GM12878 (cell line): ENCODE results near the gene CACNA2D2. TPM values are rescaled to one million over a fixed set of nuclear protein-coding genes. Genes with fewer than 3 reads are reported as not detected.

ENCODE experiments used
- BCL11A ChIP-seq: IDR thresholded peaks from 2 replicates; pipeline ENCODE4 v1.6.1; 2011; ENCODE audit warnings: low read depth, low read length
- CREB1 ChIP-seq: IDR thresholded peaks from 2 replicates; pipeline ENCODE4 v1.6.1; 2012; ENCODE audit warnings: low read depth, mild to moderate bottlenecking, inconsistent platforms
- CTCF ChIP-seq, 3 experiments: IDR thresholded peaks in 2 of 3; conservative IDR thresholded peaks in 1 of 3; 2 replicates each; pipeline ENCODE4 v1.5.1; 2011; ENCODE audit warnings: low read depth in 3 of 3, low read length in 3 of 3, mild to moderate bottlenecking in 3 of 3, control low read depth in 2 of 3, moderate library complexity in 2 of 3, inconsistent platforms in 1 of 3, mixed read lengths in 1 of 3; ENCODE audit not compliant: control insufficient read depth in 2 of 3, insufficient read depth in 1 of 3; ENCODE audit errors: extremely low read depth in 1 of 3
- HDAC2 ChIP-seq: fragments of 200-600 bp; sonication (generic); IDR thresholded peaks from 2 replicates; pipeline ENCODE4 v1.6.1; 2017
- KDM1A ChIP-seq: fragments of 200-600 bp; sonication (generic); IDR thresholded peaks from 2 replicates; pipeline ENCODE4 v1.6.1; 2016; ENCODE audit warnings: borderline replicate concordance
- NR2C1 ChIP-seq: fragments of 450-650 bp; IDR thresholded peaks from 2 replicates; pipeline ENCODE4 v1.6.1; 2017; ENCODE audit warnings: antibody characterized with exemption, mild to moderate bottlenecking, moderate library complexity
- PRDM15 ChIP-seq: fragments of 450-650 bp; formaldehyde crosslinking; IDR thresholded peaks from 2 replicates; pipeline ENCODE4 v1.4.0; 2020; ENCODE audit warnings: mild to moderate bottlenecking, moderate library complexity
- RELA ChIP-seq: fragments of 450-650 bp; IDR thresholded peaks from 2 replicates; pipeline ENCODE4 v1.8.0; 2014; ENCODE audit warnings: borderline replicate concordance; ENCODE audit not compliant: partially characterized antibody
- SMAD1 ChIP-seq: fragments of 450-650 bp; IDR thresholded peaks from 2 replicates; pipeline ENCODE4 v1.6.1; 2018; ENCODE audit warnings: mild to moderate bottlenecking, low read depth; ENCODE audit not compliant: partially characterized antibody
- SRF ChIP-seq, 2 experiments: IDR thresholded peaks; 2 replicates each; pipeline ENCODE4 v1.6.1; 2011; ENCODE audit warnings: low read depth in 2 of 2, low read length in 2 of 2, mild to moderate bottlenecking in 1 of 2, moderate library complexity in 1 of 2
- TAF1 ChIP-seq: IDR thresholded peaks from 2 replicates; pipeline ENCODE4 v1.6.1; 2011; ENCODE audit warnings: mild to moderate bottlenecking, low read depth, low read length, borderline replicate concordance
- ZBTB33 ChIP-seq: fragments of 450-650 bp; IDR thresholded peaks from 2 replicates; pipeline ENCODE4 v1.6.1; 2017; ENCODE audit warnings: mild to moderate bottlenecking
- polyA plus RNA-seq, 11 experiments: library from polyadenylated mRNA; depleted of rRNA in 4 of 11; unstranded in 6 of 11; stranded (reverse) in 5 of 11; fragments of >200 nt; fragmentation: Nextera tagmentation in 4 of 11; fragmentation: Illumina TruSeq in 1 of 11; extraction: Ambion mirVana in 4 of 11; extraction: Trizol in 1 of 11; gene quantifications; 1 replicate in 1 of 11; 2 replicates in 10 of 11; pipeline versions ENCODE4 v1.2.1 to v1.2.3, GENCODE V29; 2011 to 2016; ENCODE audit warnings: inconsistent platforms in 2 of 11, missing spikeins in 2 of 11, low read depth in 1 of 11
- total RNA-seq, 4 experiments: library from RNA; depleted of rRNA in 3 of 4; stranded (reverse); fragments of >200 nt in 3 of 4; fragmentation: Illumina TruSeq in 1 of 4; extraction: Trizol in 1 of 4; gene quantifications; 2 replicates each; pipeline versions ENCODE4 v1.2.1 to v1.2.3, GENCODE V29; 2013 to 2021

CACNA2D2 gene
- total and polyA plus RNA-seq, 10 of the 15 experiments (the other 5 are each of a cell fraction or from before 2014, with no cell fraction given): 0.03 to 0.07 TPM; not detected in 8

GRCh38 chr3:50455161-50456018 is 48.0 kb downstream of the CACNA2D2 start (continued):
- TF ChIP-seq ZBTB33 (no peak), PRDM15 (CRISPR knock-in tag) (no peak), SRF (IDR thresholded peaks at IDR 0.05; ENCODE audit: low read depth in 2 of 2, low read length in 2 of 2) (no peak), NR2C1 (no peak), TAF1 (no peak), RELA (no peak), HDAC2 (no peak), BCL11A (no peak), KDM1A (no peak), CREB1 (no peak), CTCF (IDR thresholded peaks at IDR 0.05 in 2 of 3, conservative IDR thresholded peaks at IDR 0.05 in 1 of 3; ENCODE audit: control insufficient read depth in 2 of 3, extremely low read depth in 1 of 3, insufficient read depth in 1 of 3, low read depth in 3 of 3, low read length in 3 of 3) (no peak), SMAD1 (no peak)
- TF ChIP-seq, all 136 proteins: peak for 0
